SK-N-SH (cell line): ENCODE measurements around the gene ANKS6. TPM values are rescaled to one million over a fixed set of nuclear protein-coding genes. Genes with fewer than 3 reads are reported as not detected.

ENCODE experiments used
- CTCF ChIA-PET: fragments of 300-600, 350-600 bp; formaldehyde crosslinking; extraction: SDS; loops from one replicate; lab custom pipeline; 2021; lab: Yijun Ruan, JAX
- POLR2A ChIA-PET: fragments of 350-600 bp; sonication (Branson Sonifier 250); formaldehyde crosslinking; extraction: SDS; loops from one replicate; lab custom pipeline; 2020; ENCODE audit warnings: antibody characterized with exemption, inconsistent platforms; lab: Yijun Ruan, JAX
- DNase-seq: peaks from one replicate; pipeline ENCODE4 v3.0.0; 2012
- H2AFZ ChIP-seq: fragments of 200-600 bp; sonication (generic); 2 replicates; pipeline ENCODE4 v1.8.1; 2016; ENCODE audit warnings: antibody characterized with exemption, mild to moderate bottlenecking, low read depth
- H3F3A ChIP-seq: fragments of 200-600 bp; sonication (generic); replicated peaks from 2 replicates; pipeline ENCODE3; 2016; ENCODE audit warnings: antibody characterized with exemption, mild to moderate bottlenecking; ENCODE audit not compliant: insufficient read depth
- H3K27ac ChIP-seq, 2 experiments: fragments of 200-500 bp in 1 of 2; fragments of 200-600 bp in 1 of 2; sonication (Bioruptor generic) in 1 of 2; sonication (generic), shearing (Covaris generic) in 1 of 2; 2 replicates each; pipeline versions ENCODE4 v1.5.1 to v1.6.1; 2014 to 2016; ENCODE audit warnings: low read depth in 2 of 2, inconsistent platforms in 1 of 2, low read length in 1 of 2, mild to moderate bottlenecking in 1 of 2, mixed read lengths in 1 of 2
- H3K27me3 ChIP-seq: fragments of 200-600 bp; sonication (generic), shearing (Covaris generic); 2 replicates; pipeline ENCODE4 v1.6.1; 2016; ENCODE audit warnings: mixed run types; ENCODE audit not compliant: insufficient read depth
- H3K36me3 ChIP-seq, 2 experiments: fragments of 200-500 bp in 1 of 2; fragments of 200-600 bp in 1 of 2; sonication (Bioruptor generic) in 1 of 2; sonication (generic) in 1 of 2; replicated peaks in 1 of 2; 2 replicates each; pipeline versions ENCODE3 to v1.5.1; 2014 to 2016; ENCODE audit warnings: low read length in 1 of 2, mild to moderate bottlenecking in 1 of 2; ENCODE audit not compliant: insufficient read depth in 2 of 2, control insufficient read depth in 1 of 2
- H3K4me1 ChIP-seq, 2 experiments: fragments of 200-500 bp in 1 of 2; fragments of 200-600 bp in 1 of 2; sonication (Bioruptor generic) in 1 of 2; sonication (generic), shearing (Covaris generic) in 1 of 2; 2 replicates each; pipeline versions ENCODE4 v1.5.1 to v1.6.1; 2014 to 2016; ENCODE audit warnings: low read depth in 1 of 2, low read length in 1 of 2, mixed run types in 1 of 2; ENCODE audit not compliant: insufficient read depth in 2 of 2, control insufficient read depth in 1 of 2
- H3K4me2 ChIP-seq: fragments of 200-600 bp; sonication (generic), shearing (Covaris generic); 2 replicates; pipeline ENCODE4 v1.6.1; 2017; ENCODE audit warnings: mixed run types
- H3K4me3 ChIP-seq, 2 experiments: fragments of 200-500 bp in 1 of 2; fragments of 200-600 bp in 1 of 2; sonication (Bioruptor generic) in 1 of 2; sonication (generic), shearing (Covaris generic) in 1 of 2; 2 replicates each; pipeline versions ENCODE4 v1.5.1 to v1.8.1; 2014 to 2016; ENCODE audit warnings: low read depth in 2 of 2, inconsistent platforms in 1 of 2, low read length in 1 of 2, mild to moderate bottlenecking in 1 of 2, mixed read lengths in 1 of 2, moderate library complexity in 1 of 2
- H3K79me2 ChIP-seq: fragments of 200-600 bp; sonication (generic); 2 replicates; pipeline ENCODE4 v1.8.1; 2017; ENCODE audit warnings: mild to moderate bottlenecking; ENCODE audit not compliant: insufficient read depth
- H3K9ac ChIP-seq: fragments of 200-600 bp; sonication (generic); 2 replicates; pipeline ENCODE4 v1.6.1; 2017; ENCODE audit warnings: mixed run types
- H3K9me2 ChIP-seq: fragments of 200-600 bp; sonication (generic); 2 replicates; pipeline ENCODE4 v1.6.1; 2017; ENCODE audit warnings: mixed run types
- H3K9me3 ChIP-seq: fragments of 200-600 bp; sonication (generic); 2 replicates; pipeline ENCODE4 v1.6.1; 2017; ENCODE audit warnings: mixed run types, mild to moderate bottlenecking, moderate library complexity
- H4K20me1 ChIP-seq: fragments of 200-600 bp; sonication (generic); 2 replicates; pipeline ENCODE4 v1.6.1; 2017; ENCODE audit warnings: mild to moderate bottlenecking, mixed run types; ENCODE audit not compliant: insufficient read depth
- ELF1 ChIP-seq: IDR thresholded peaks from 2 replicates; pipeline ENCODE4 v1.4.0; 2012
- EZH2phosphoT487 ChIP-seq: fragments of 200-600 bp; sonication (generic); IDR thresholded peaks from 2 replicates; pipeline ENCODE4 v1.6.1; 2017; ENCODE audit warnings: low read depth, mixed run types, mild to moderate bottlenecking, antibody characterized with exemption, moderate library complexity, borderline replicate concordance
- FOXJ3 ChIP-seq: sonication (generic); formaldehyde crosslinking; IDR thresholded peaks from 2 replicates; pipeline ENCODE4 v1.5.1; 2020; ENCODE audit warnings: mild to moderate bottlenecking, missing genetic modification reagents
- FOXM1 ChIP-seq: IDR thresholded peaks from 2 replicates; pipeline ENCODE4 v1.4.0; 2012; ENCODE audit warnings: low read depth, mild to moderate bottlenecking
- GABPA ChIP-seq: IDR thresholded peaks from 2 replicates; pipeline ENCODE4 v1.4.0; 2012; ENCODE audit warnings: low read depth, mild to moderate bottlenecking
- JUND ChIP-seq: IDR thresholded peaks from 2 replicates; pipeline ENCODE4 v1.4.0; 2012
- MEF2A ChIP-seq: IDR thresholded peaks from 2 replicates; pipeline ENCODE4 v1.4.0; 2012; ENCODE audit warnings: low read depth, borderline replicate concordance
- MXI1 ChIP-seq: IDR thresholded peaks from 2 replicates; pipeline ENCODE4 v1.6.1; 2012; ENCODE audit warnings: mild to moderate bottlenecking, low read depth, low read length, improper control_type of control experiment
- NRF1 ChIP-seq: IDR thresholded peaks from 2 replicates; pipeline ENCODE4 v1.6.1; 2012; ENCODE audit warnings: low read depth, mild to moderate bottlenecking, low read length
- RCOR1 ChIP-seq: fragments of 150-350 bp; IDR thresholded peaks from 2 replicates; pipeline ENCODE4 v1.6.1; 2017; ENCODE audit warnings: antibody characterized with exemption, low read length
- RXRA ChIP-seq: IDR thresholded peaks from 2 replicates; pipeline ENCODE4 v1.4.0; 2012; ENCODE audit warnings: low read depth, mild to moderate bottlenecking, borderline replicate concordance
- SMC3 ChIP-seq: IDR thresholded peaks from 2 replicates; pipeline ENCODE4 v1.6.1; 2012; ENCODE audit warnings: low read depth, low read length, improper control_type of control experiment
- TAF1 ChIP-seq: IDR thresholded peaks from 2 replicates; pipeline ENCODE4 v1.6.1; 2012; ENCODE audit warnings: low read depth, mild to moderate bottlenecking, low read length, moderate library complexity, borderline replicate concordance
- TCF12 ChIP-seq: IDR thresholded peaks from 2 replicates; pipeline ENCODE4 v1.4.0; 2012
- TEAD4 ChIP-seq: IDR thresholded peaks from 2 replicates; pipeline ENCODE4 v1.4.0; 2012; ENCODE audit warnings: mild to moderate bottlenecking, borderline replicate concordance; ENCODE audit not compliant: insufficient read depth
- USF2 ChIP-seq: fragments of 150-350 bp; IDR thresholded peaks from 2 replicates; pipeline ENCODE4 v1.6.1; 2017; ENCODE audit warnings: antibody characterized with exemption, low read length, low read depth, borderline replicate concordance
- WGBS: methylation state at CpG from one replicate; pipeline ENCODE4 v1.1.6; 2017; ENCODE audit warnings: low lambda C conversion rate; 5-methylcytosine and 5-hydroxymethylcytosine counted together
- polyA plus RNA-seq, 3 experiments: library from polyadenylated mRNA; depleted of rRNA; stranded (reverse); fragments of >200 nt; gene quantifications; 2 replicates each; pipeline ENCODE4 v1.2.3, GENCODE V29; 2012
- TF ChIP-seq, protein P1 (sequence below): IDR thresholded peaks from 2 replicates; pipeline ENCODE4 v1.4.0; 2012; ENCODE audit warnings: low read depth, borderline replicate concordance

ANKS6 gene
- polyA plus RNA-seq, 1 of the 3 experiments (the other 2 are of a cell fraction) = 29.3 TPM

DNA sequence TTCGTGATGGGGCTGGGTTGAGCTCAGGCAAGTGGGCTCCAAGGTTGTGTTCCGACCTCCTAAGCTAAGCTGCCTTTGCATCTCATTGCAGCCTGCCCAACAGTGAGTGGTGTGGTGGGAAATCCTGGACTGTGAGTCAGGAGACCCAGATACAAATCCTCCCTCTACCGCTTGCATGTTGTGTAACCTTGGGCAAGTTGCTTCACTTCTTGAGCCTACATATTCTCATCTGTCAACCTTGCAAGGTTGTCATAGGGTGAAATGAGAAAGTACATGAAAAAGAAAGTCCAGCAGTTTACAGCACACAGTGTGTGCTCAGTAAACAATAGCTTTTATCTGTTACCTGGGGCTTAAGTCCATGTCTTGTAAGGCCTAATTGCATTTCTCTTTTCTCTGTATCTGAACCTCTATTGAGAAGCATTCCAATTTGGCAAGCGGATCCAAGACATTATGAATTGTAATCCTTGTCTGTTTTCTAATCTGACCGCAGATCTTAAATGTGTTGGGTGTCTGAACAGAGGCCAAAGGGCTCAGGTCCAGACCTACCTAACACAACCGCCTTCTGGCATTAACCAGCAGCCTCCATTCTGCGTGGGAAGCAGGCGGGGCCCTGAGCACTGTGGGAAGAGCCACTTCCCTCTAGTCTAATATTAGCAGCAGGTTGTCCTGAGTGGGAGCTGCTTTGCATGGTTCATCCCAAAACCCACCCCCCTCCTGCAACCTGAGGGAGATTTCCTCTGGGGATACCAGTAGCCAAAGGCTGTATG is 9.3 kb upstream of the ANKS6 start:
- no peak overlapping the region for H3K9ac ChIP-seq
- H3K79me2 ChIP-seq = no peaks in the 10 kb centered on the region
- H3K4me3 ChIP-seq = no peak overlapping the region
- no peak for DNase-seq
- no peaks in the 10 kb centered on the region for H3K9me3 ChIP-seq
- H3K27me3 ChIP-seq = peaks cover 20% of the 10 kb centered on the region; the same call in 1 of the 2 replicates
- WGBS = 63% methylated on average over 8 of the region's 8 CpGs
- ChIA-PET POLR2A (no interaction called here), CTCF (interaction anchor here (0.9 to 1.9 kb wide), 9 partner anchors 10 to 491 kb away, joined by 3 to 9 read pairs (median 3); partner anchors contain the start of gene ANKS6)
- H3K27ac ChIP-seq = no peak overlapping the region
- H3K4me1 ChIP-seq = peaks cover 0 to 19% of the 10 kb centered on the region in 2 experiments; a peak in 1 of 4 replicates
- no peaks in the 10 kb centered on the region for H3K36me3 ChIP-seq
- H4K20me1 ChIP-seq = no peaks in the 10 kb centered on the region
- no peaks in the 10 kb centered on the region for H3K9me2 ChIP-seq
- no peak for TF ChIP-seq FOXM1
- no peak for TF ChIP-seq JUND
- no peak for TF ChIP-seq ELF1
- no peak for TF ChIP-seq SMC3
- TF ChIP-seq TEAD4 = no peak
- no peak for TF ChIP-seq TAF1
- TF ChIP-seq EZH2phosphoT487 = no peak
- TF ChIP-seq GABPA = no peak
- TF ChIP-seq, all 33 proteins: peak for 0
- Histone ChIP-seq H3K4me2 (no peak overlapping the region), H3F3A (no peaks in the 10 kb centered on the region), H2AFZ (no peak overlapping the region)

- 29% methylated on average over 2 of the region's 2 CpGs for WGBS
- no peak for TF ChIP-seq GABPA
- TF ChIP-seq FOXJ3 (CRISPR knock-in tag) = no peak
- TF ChIP-seq NRF1 = no peak
- TF ChIP-seq RXRA = no peak
- no peak for TF ChIP-seq RCOR1
- no peak for TF ChIP-seq MEF2A
- TF ChIP-seq, protein P1, sequence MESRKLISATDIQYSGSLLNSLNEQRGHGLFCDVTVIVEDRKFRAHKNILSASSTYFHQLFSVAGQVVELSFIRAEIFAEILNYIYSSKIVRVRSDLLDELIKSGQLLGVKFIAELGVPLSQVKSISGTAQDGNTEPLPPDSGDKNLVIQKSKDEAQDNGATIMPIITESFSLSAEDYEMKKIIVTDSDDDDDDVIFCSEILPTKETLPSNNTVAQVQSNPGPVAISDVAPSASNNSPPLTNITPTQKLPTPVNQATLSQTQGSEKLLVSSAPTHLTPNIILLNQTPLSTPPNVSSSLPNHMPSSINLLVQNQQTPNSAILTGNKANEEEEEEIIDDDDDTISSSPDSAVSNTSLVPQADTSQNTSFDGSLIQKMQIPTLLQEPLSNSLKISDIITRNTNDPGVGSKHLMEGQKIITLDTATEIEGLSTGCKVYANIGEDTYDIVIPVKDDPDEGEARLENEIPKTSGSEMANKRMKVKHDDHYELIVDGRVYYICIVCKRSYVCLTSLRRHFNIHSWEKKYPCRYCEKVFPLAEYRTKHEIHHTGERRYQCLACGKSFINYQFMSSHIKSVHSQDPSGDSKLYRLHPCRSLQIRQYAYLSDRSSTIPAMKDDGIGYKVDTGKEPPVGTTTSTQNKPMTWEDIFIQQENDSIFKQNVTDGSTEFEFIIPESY = no peak
- TF ChIP-seq EZH2phosphoT487 = no peak
- no peak for TF ChIP-seq TCF12
- no peak for TF ChIP-seq USF2
- TF ChIP-seq JUND = no peak
- no peak for TF ChIP-seq MXI1
- TF ChIP-seq, all 33 proteins: peak for 0
- Histone ChIP-seq H3F3A (no peaks in the 10 kb centered on the region), H3K4me3 (no peak overlapping the region), H3K9me2 (no peaks in the 10 kb centered on the region), H3K4me1 (peaks cover 0 to 19% of the 10 kb centered on the region in 2 experiments; a peak in 1 of 4 replicates), H3K36me3 (no peaks in the 10 kb centered on the region), H3K4me2 (no peak overlapping the region), H3K9ac (no peak overlapping the region), H3K79me2 (no peaks in the 10 kb centered on the region), H4K20me1 (no peaks in the 10 kb centered on the region), H3K27ac (no peak overlapping the region), H3K9me3 (no peaks in the 10 kb centered on the region), H2AFZ (no peak overlapping the region), H3K27me3 (peaks cover 20% of the 10 kb centered on the region; the same call in 1 of the 2 replicates)
- CTCF ChIA-PET = interaction anchor here (0.7 to 1.3 kb wide), 4 partner anchors 12 to 488 kb away, joined by 3 to 5 read pairs (median 4); no protein-coding TSS in a partner anchor
- POLR2A ChIA-PET = no interaction called here
- DNase-seq = no peak
These were observed 7.7 kb upstream of the ANKS6 start for GRCh38 chr9:98804083-98804482.
